ENCODE results near the gene RARRES2. TPM values are rescaled to one million over a fixed set of nuclear protein-coding genes. Genes with fewer than 3 reads are reported as not detected.
A peak's percentile ranks its signal among the peaks of the same experiment; 100 is the strongest.

The RARRES2 gene
- total RNA-seq, 2 donors from 2014 or later, result 76.4 to 102 TPM

- H3K36me3 ChIP-seq, result no peaks in the 10 kb centered on the region
- DNase-seq (ENCODE audit: low spot score), result no peak
These were observed 14.7 kb downstream of the RARRES2 start for GRCh38 chr7:150326657-150327268.

GRCh38 chr7:150325901-150326300 is 15.5 kb downstream of the RARRES2 start:
- ATAC-seq (ENCODE audit: insufficient number of reproducible peaks, low FRiP score, low read depth) (no peak), DNase-seq (ENCODE audit: low spot score) (no peak)
- Histone ChIP-seq H3K9me3 (no peaks in the 10 kb centered on the region), H3K27me3 (replicated peaks; ENCODE audit: insufficient read depth) (no peaks in the 10 kb centered on the region), H3K4me3 (no peak overlapping the region), H3K4me1 (ENCODE audit: control insufficient read depth in 1 of 2, low read depth in 2 of 2) (peaks cover 0 to 24% of the 10 kb centered on the region in 2 donors), H3K27ac (no peak overlapping the region), H3K36me3 (no peaks in the 10 kb centered on the region)
- no peak for TF ChIP-seq CTCF (IDR thresholded peaks at IDR 0.05)

More at GRCh38 chr7:150326657-150327268, 14.7 kb downstream of the RARRES2 start:
- Histone ChIP-seq H3K4me1 (ENCODE audit: control insufficient read depth in 1 of 2, low read depth in 2 of 2) (peaks cover 0 to 24% of the 10 kb centered on the region in 2 donors), H3K27ac (no peak overlapping the region), H3K4me3 (no peak overlapping the region), H3K27me3 (replicated peaks; ENCODE audit: insufficient read depth) (no peaks in the 10 kb centered on the region), H3K9me3 (no peaks in the 10 kb centered on the region)
- no peak for ATAC-seq (ENCODE audit: insufficient number of reproducible peaks, low FRiP score, low read depth)
- TF ChIP-seq CTCF (IDR thresholded peaks at IDR 0.05), result no peak

GRCh38 chr7:150325110-150325611 is 16.3 kb downstream of the RARRES2 start:
- H3K27me3 ChIP-seq (replicated peaks; ENCODE audit: insufficient read depth), result no peaks in the 10 kb centered on the region
- no peak overlapping the region for H3K27ac ChIP-seq
- H3K4me1 ChIP-seq (ENCODE audit: control insufficient read depth in 1 of 2, low read depth in 2 of 2), result peaks cover 0 to 24% of the 10 kb centered on the region in 2 donors
- TF ChIP-seq CTCF (IDR thresholded peaks at IDR 0.05), result no peak
- H3K4me3 ChIP-seq, result no peak overlapping the region
- no peaks in the 10 kb centered on the region for H3K36me3 ChIP-seq
- no peak for ATAC-seq (ENCODE audit: insufficient number of reproducible peaks, low FRiP score, low read depth)
- H3K9me3 ChIP-seq, result no peaks in the 10 kb centered on the region
- no peak for DNase-seq (ENCODE audit: low spot score)

GRCh38 chr7:150324373-150324961 is 17.0 kb downstream of the RARRES2 start:
- TF ChIP-seq CTCF (IDR thresholded peaks at IDR 0.05), result no peak
- Histone ChIP-seq H3K9me3 (no peaks in the 10 kb centered on the region), H3K27me3 (replicated peaks; ENCODE audit: insufficient read depth) (no peaks in the 10 kb centered on the region), H3K4me3 (no peak overlapping the region), H3K36me3 (no peaks in the 10 kb centered on the region), H3K4me1 (ENCODE audit: control insufficient read depth in 1 of 2, low read depth in 2 of 2) (peaks cover 0 to 24% of the 10 kb centered on the region in 2 donors), H3K27ac (no peak overlapping the region)
- ATAC-seq (ENCODE audit: insufficient number of reproducible peaks, low FRiP score, low read depth) (no peak), DNase-seq (ENCODE audit: low spot score) (no peak)

GRCh38 chr7:150323682-150324372 is 17.6 kb downstream of the RARRES2 start:
- no peak for DNase-seq (ENCODE audit: low spot score)
- H3K27me3 ChIP-seq (replicated peaks; ENCODE audit: insufficient read depth), result no peaks in the 10 kb centered on the region
- H3K4me3 ChIP-seq, result peak overlapping the region; percentile 80
- H3K27ac ChIP-seq, result peak overlapping the region in 1 of 2 donors; percentile 34
- no peaks in the 10 kb centered on the region for H3K36me3 ChIP-seq
- peaks cover 0 to 24% of the 10 kb centered on the region in 2 donors for H3K4me1 ChIP-seq (ENCODE audit: control insufficient read depth in 1 of 2, low read depth in 2 of 2)
- no peak for ATAC-seq (ENCODE audit: insufficient number of reproducible peaks, low FRiP score, low read depth)
- no peak for TF ChIP-seq CTCF (IDR thresholded peaks at IDR 0.05)
- no peaks in the 10 kb centered on the region for H3K9me3 ChIP-seq

All from thoracic aorta (tissue), 2 donors.